ENCODE measurements around the gene CTSA. TPM values are rescaled to one million over a fixed set of nuclear protein-coding genes. Genes with fewer than 3 reads are reported as not detected.

CTSA gene
- total and polyA plus RNA-seq, 2 experiments from 2014 or later, result 39.9 to 63.9 TPM

- TF ChIP-seq ZNF462 (CRISPR knock-in tag; IDR thresholded peaks at IDR 0.05) (no peak), NANOG (IDR thresholded peaks at IDR 0.05; ENCODE audit: borderline replicate concordance) (no peak), STAT1 (IDR thresholded peaks at IDR 0.05; ENCODE audit: unreplicated experiment) (no peak), CREB1 (CRISPR knock-in tag; IDR thresholded peaks at IDR 0.05; ENCODE audit: low read depth) (no peak), JUNB (IDR thresholded peaks at IDR 0.05; ENCODE audit: unreplicated experiment) (no peak), CTCF (conservative IDR thresholded peaks at IDR 0.05; ENCODE audit: low read depth in 2 of 2) (no peak), ZNF331 (CRISPR knock-in tag; IDR thresholded peaks at IDR 0.05; ENCODE audit: low read depth) (no peak), REST (IDR thresholded peaks at IDR 0.05; ENCODE audit: unreplicated experiment) (no peak)
Measured at GRCh38 chr20:45867136-45867818, 23.9 kb upstream of the CTSA start (continued).

Measured in GM23338 (cell line).